Neural progenitor cell (in vitro differentiated cells): ENCODE measurements around the gene ATP8B3. TPM values are rescaled to one million over a fixed set of nuclear protein-coding genes. Genes with fewer than 3 reads are reported as not detected.

ENCODE experiments used
- DNase-seq: peaks from one replicate; pipeline ENCODE4 v3.0.0-alpha.2; 2016; ENCODE audit warnings: low spot score
- H2AFZ ChIP-seq: fragments of 200-600 bp; sonication (generic); replicated peaks from 2 replicates; pipeline ENCODE4 v1.6.1; 2016; ENCODE audit warnings: antibody characterized with exemption
- H3F3A ChIP-seq: fragments of 200-600 bp; sonication (generic); 2 replicates; pipeline ENCODE4 v1.6.1; 2016; ENCODE audit warnings: antibody characterized with exemption, low read depth
- H3K27ac ChIP-seq: fragments of 200-600 bp; sonication (generic); 2 replicates; pipeline ENCODE4 v1.5.1; 2016; ENCODE audit warnings: mild to moderate bottlenecking
- H3K27me3 ChIP-seq: fragments of 200-600 bp; sonication (generic); 2 replicates; pipeline ENCODE4 v1.6.1; 2016; ENCODE audit warnings: mild to moderate bottlenecking, moderate library complexity
- H3K36me3 ChIP-seq: fragments of 200-600 bp; sonication (generic); 2 replicates; pipeline ENCODE4 v1.5.1; 2016
- H3K4me1 ChIP-seq: fragments of 200-600 bp; sonication (generic); 2 replicates; pipeline ENCODE4 v1.6.1; 2016; ENCODE audit warnings: mixed run types
- H3K4me2 ChIP-seq: fragments of 200-600 bp; sonication (generic); 2 replicates; pipeline ENCODE4 v1.6.1; 2016
- H3K4me3 ChIP-seq: fragments of 200-600 bp; sonication (generic); 2 replicates; pipeline ENCODE4 v1.5.1; 2016
- H3K79me2 ChIP-seq: fragments of 200-600 bp; sonication (generic); 2 replicates; pipeline ENCODE4 v1.6.1; 2016; ENCODE audit warnings: low read depth
- H3K9ac ChIP-seq: fragments of 200-600 bp; sonication (generic); 2 replicates; pipeline ENCODE4 v1.6.1; 2016
- H3K9me3 ChIP-seq: fragments of 200-600 bp; sonication (generic); 2 replicates; pipeline ENCODE4 v1.5.1; 2016; ENCODE audit warnings: low read depth
- H4K20me1 ChIP-seq: fragments of 200-600 bp; sonication (generic); 2 replicates; pipeline ENCODE4 v1.6.1; 2016; ENCODE audit warnings: low read depth
- H3K27ac Mint-ChIP-seq: 3 replicates; pipeline ENCODE4 v1.8.0; 2021; ENCODE audit warnings: mixed read lengths
- H3K27me3 Mint-ChIP-seq: 2 replicates; pipeline ENCODE4 v1.8.0; 2022; ENCODE audit warnings: low read depth, mild to moderate bottlenecking, inconsistent platforms, moderate library complexity, mixed read lengths; ENCODE audit not compliant: insufficient read depth
- H3K36me3 Mint-ChIP-seq: 3 replicates; pipeline ENCODE4 v1.8.0; 2021; ENCODE audit warnings: mixed read lengths
- H3K4me1 Mint-ChIP-seq: 3 replicates; pipeline ENCODE4 v1.8.0; 2021; ENCODE audit warnings: mixed read lengths
- H3K4me3 Mint-ChIP-seq: 3 replicates; pipeline ENCODE4 v1.8.0; 2021; ENCODE audit warnings: mild to moderate bottlenecking, moderate library complexity, mixed read lengths
- H3K9me3 Mint-ChIP-seq: 3 replicates; pipeline ENCODE4 v1.8.0; 2020; ENCODE audit warnings: mixed read lengths
- CTCF ChIP-seq: fragments of 200-600 bp; sonication (generic); IDR thresholded peaks from 2 replicates; pipeline ENCODE4 v1.5.1; 2017; ENCODE audit warnings: antibody characterized with exemption, mild to moderate bottlenecking
- EZH2 ChIP-seq: fragments of 200-600 bp; sonication (generic); IDR thresholded peaks from 2 replicates; pipeline ENCODE4 v1.6.1; 2017; ENCODE audit warnings: antibody characterized with exemption, mild to moderate bottlenecking, moderate library complexity
- EZH2phosphoT487 ChIP-seq: fragments of 200-600 bp; sonication (generic); IDR thresholded peaks from 2 replicates; pipeline ENCODE4 v1.6.1; 2017; ENCODE audit warnings: antibody characterized with exemption
- total RNA-seq: library from RNA; depleted of rRNA; stranded (reverse); fragments of >200 nt; gene quantifications from 2 replicates; pipeline ENCODE4 v1.2.3, GENCODE V29; 2015; ENCODE audit warnings: low replicate concordance

Gene ATP8B3
- total RNA-seq, 1 donor from 2014 or later: 0.06 TPM

- H3K9me3 ChIP-seq: no peaks in the 10 kb centered on the region
- no peaks in the 10 kb centered on the region for H3K36me3 ChIP-seq
- no peaks in the 10 kb centered on the region for H3K27me3 ChIP-seq
- Mint-ChIP-seq H3K4me3 (peak overlapping the region; percentile 95), H3K36me3 (no peaks in the 10 kb centered on the region), H3K27ac (peak overlapping the region; percentile 97), H3K4me1 (peaks cover 21% of the 10 kb centered on the region), H3K9me3 (no peaks in the 10 kb centered on the region), H3K27me3 (no peaks in the 10 kb centered on the region)
- DNase-seq: peak; percentile 72
- H2AFZ ChIP-seq: peak overlapping the region; percentile 94
- H3K79me2 ChIP-seq: peaks cover 54% of the 10 kb centered on the region
- peak overlapping the region; percentile 99 for H3K9ac ChIP-seq
- peak overlapping the region; percentile 100 for H3K4me3 ChIP-seq
- peaks cover 9% of the 10 kb centered on the region for H3K4me1 ChIP-seq
- H4K20me1 ChIP-seq: peaks cover 60% of the 10 kb centered on the region
- peaks cover 15% of the 10 kb centered on the region for H3F3A ChIP-seq
- H3K27ac ChIP-seq: peak overlapping the region; percentile 100
- TF ChIP-seq EZH2: no peak
- TF ChIP-seq CTCF: no peak
- TF ChIP-seq EZH2phosphoT487: no peak
- peak overlapping the region; percentile 99 for H3K4me2 ChIP-seq
Observed at GRCh38 chr19:1847684-1848398, 35.8 kb upstream of the ATP8B3 start.

GRCh38 chr19:1847348-1847683 is 35.2 kb upstream of the ATP8B3 start:
- no peaks in the 10 kb centered on the region for H3K27me3 Mint-ChIP-seq

GRCh38 chr19:1846517-1847204 is 34.6 kb upstream of the ATP8B3 start:
- Histone ChIP-seq H3K4me3 (peak overlapping the region; percentile 100), H3K27me3 (no peaks in the 10 kb centered on the region), H3K4me1 (peaks cover 9% of the 10 kb centered on the region), H3K36me3 (no peaks in the 10 kb centered on the region), H3K4me2 (peak overlapping the region; percentile 99), H3K27ac (no peak overlapping the region), H3K9ac (no peak overlapping the region), H3K79me2 (peaks cover 65% of the 10 kb centered on the region), H3F3A (peaks cover 15% of the 10 kb centered on the region), H4K20me1 (peaks cover 67% of the 10 kb centered on the region), H2AFZ (no peak overlapping the region), H3K9me3 (no peaks in the 10 kb centered on the region)
- no peaks in the 10 kb centered on the region for H3K9me3 Mint-ChIP-seq
- TF ChIP-seq EZH2 (no peak), CTCF (no peak), EZH2phosphoT487 (no peak)
- no peaks in the 10 kb centered on the region for H3K36me3 Mint-ChIP-seq
- no peaks in the 10 kb centered on the region for H3K27me3 Mint-ChIP-seq
- DNase-seq: no peak
- H3K4me1 Mint-ChIP-seq: peaks cover 24% of the 10 kb centered on the region
- no peak overlapping the region for H3K27ac Mint-ChIP-seq
- H3K4me3 Mint-ChIP-seq: peak overlapping the region; percentile 95

More at GRCh38 chr19:1847348-1847683, 35.2 kb upstream of the ATP8B3 start:
- Histone ChIP-seq H2AFZ (no peak overlapping the region), H3K27ac (no peak overlapping the region), H3K4me3 (peak overlapping the region; percentile 100), H3F3A (peaks cover 15% of the 10 kb centered on the region), H3K79me2 (peaks cover 58% of the 10 kb centered on the region), H3K4me1 (peaks cover 9% of the 10 kb centered on the region), H4K20me1 (peaks cover 60% of the 10 kb centered on the region), H3K4me2 (peak overlapping the region; percentile 99), H3K9me3 (no peaks in the 10 kb centered on the region), H3K9ac (peak overlapping the region; percentile 99), H3K27me3 (no peaks in the 10 kb centered on the region), H3K36me3 (no peaks in the 10 kb centered on the region)
- no peak for TF ChIP-seq EZH2
- no peak for TF ChIP-seq EZH2phosphoT487
- TF ChIP-seq CTCF: no peak
- Mint-ChIP-seq H3K4me3 (peak overlapping the region; percentile 95), H3K9me3 (no peaks in the 10 kb centered on the region), H3K36me3 (no peaks in the 10 kb centered on the region), H3K4me1 (peaks cover 22% of the 10 kb centered on the region), H3K27ac (peak overlapping the region; percentile 97)
- no peak for DNase-seq
